ENCODE results near the gene IRF9.

DNA sequence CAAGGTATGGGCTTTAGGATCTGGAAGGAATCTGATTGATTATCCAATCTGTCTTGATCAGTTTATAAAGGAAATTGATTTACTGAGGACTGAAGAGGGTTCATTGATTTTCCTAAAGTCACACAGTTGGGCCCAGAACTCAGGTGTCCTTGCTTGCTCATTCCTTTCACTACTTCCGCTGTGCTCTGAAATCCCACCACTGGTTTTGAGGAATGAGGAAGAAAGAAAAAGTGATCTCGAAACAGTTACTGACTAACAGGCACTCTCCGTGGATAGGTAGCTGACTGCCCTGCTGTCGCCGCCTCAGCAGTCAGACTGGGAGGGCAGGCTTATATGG lies 30.7 kb upstream of the IRF9 start, which contains the start of gene FITM1:
- TF ChIP-seq, protein P1, sequence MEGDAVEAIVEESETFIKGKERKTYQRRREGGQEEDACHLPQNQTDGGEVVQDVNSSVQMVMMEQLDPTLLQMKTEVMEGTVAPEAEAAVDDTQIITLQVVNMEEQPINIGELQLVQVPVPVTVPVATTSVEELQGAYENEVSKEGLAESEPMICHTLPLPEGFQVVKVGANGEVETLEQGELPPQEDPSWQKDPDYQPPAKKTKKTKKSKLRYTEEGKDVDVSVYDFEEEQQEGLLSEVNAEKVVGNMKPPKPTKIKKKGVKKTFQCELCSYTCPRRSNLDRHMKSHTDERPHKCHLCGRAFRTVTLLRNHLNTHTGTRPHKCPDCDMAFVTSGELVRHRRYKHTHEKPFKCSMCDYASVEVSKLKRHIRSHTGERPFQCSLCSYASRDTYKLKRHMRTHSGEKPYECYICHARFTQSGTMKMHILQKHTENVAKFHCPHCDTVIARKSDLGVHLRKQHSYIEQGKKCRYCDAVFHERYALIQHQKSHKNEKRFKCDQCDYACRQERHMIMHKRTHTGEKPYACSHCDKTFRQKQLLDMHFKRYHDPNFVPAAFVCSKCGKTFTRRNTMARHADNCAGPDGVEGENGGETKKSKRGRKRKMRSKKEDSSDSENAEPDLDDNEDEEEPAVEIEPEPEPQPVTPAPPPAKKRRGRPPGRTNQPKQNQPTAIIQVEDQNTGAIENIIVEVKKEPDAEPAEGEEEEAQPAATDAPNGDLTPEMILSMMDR (IDR thresholded peaks at IDR 0.05 in 8 of 11, conservative IDR thresholded peaks at IDR 0.05 in 3 of 11), result no peak
- no peak for TF ChIP-seq POLR2A (IDR thresholded peaks at IDR 0.05)

All from spleen (tissue), 7 donors.